ENCODE data around the gene PKM.
A peak's percentile ranks its signal among the peaks of the same experiment; 100 is the strongest.
"Not testable (repeated sequence)": the region's sequence is repeated elsewhere in the genome, so short reads cannot be mapped to it uniquely, and the experiment has no call there.

PKM gene

GRCh38 chr15:72231066-72231832 is at the start of gene PKM:
Gene PKM (minus strand): TSS chr15:72231190. CDS start chr15:72219097, 12,093 bp downstream.
- peak; percentile 92 for DNase-seq (ENCODE audit: low read depth)

GRCh38 chr15:72280751-72281150 is 49.8 kb upstream of the PKM start:
- DNase-seq (ENCODE audit: low read depth): no peak

- DNase-seq (ENCODE audit: low read depth): no peak
These were observed 47.7 kb upstream of the PKM start for GRCh38 chr15:72278737-72279136.

GRCh38 chr15:72276326-72276700 is 45.3 kb upstream of the PKM start:
- no peak for DNase-seq (ENCODE audit: low read depth)

- DNase-seq (ENCODE audit: low read depth): not testable (repeated sequence)
These were observed 44.8 kb upstream of the PKM start for GRCh38 chr15:72275635-72276325.

- DNase-seq (ENCODE audit: low read depth): no peak
These were observed 42.0 kb upstream of the PKM start for GRCh38 chr15:72272997-72273352.

DNA sequence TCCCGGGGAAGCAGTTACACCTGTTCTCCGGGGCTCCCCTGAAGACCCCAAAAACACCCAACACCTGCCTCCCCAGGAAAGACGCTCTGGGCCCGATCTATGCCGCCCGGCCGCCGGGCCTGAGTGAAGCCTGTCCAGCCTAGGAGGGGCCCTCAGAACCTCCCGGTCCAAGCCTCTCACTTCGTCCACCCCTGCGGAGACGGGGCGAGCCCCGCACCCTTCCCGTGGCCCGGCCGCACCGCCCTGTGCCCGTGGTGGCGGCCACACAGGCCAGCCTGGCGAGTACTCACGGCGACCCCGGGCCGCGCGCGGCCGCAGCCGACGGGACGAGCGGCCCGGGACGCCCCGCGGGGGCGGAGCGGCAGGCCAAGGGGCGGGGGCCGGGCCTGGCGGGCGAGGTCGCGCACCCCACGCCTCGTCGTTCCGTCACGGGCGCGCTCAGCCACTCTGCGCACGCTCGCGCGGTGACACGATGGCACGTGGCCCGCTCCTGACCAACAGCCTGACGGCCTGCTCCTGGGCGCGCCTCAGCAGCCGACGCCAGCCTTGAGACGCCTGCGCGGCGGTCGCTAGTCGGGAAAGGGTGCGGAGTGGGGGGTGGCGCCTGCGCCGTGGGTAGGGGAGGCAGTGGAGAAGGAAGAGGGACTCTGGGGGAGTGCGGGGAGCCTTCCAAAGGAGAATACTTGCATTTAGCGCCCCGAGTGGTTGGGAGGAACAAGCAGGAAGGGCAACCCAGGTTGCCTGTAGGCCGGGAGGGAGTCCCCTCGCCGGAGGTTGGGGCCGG is 41.4 kb upstream of the PKM start, which contains the start of gene PARP6:
Gene PARP6, minus strand, starts transcription at position 342 of the 784 bp plus-strand sequence. CDS start 5,077 bp downstream, outside the sequence.
- DNase-seq (ENCODE audit: low read depth): peak; percentile 99

- no peak for DNase-seq (ENCODE audit: low read depth)
These were observed 40.9 kb upstream of the PKM start for GRCh38 chr15:72271895-72272212.

DNA sequence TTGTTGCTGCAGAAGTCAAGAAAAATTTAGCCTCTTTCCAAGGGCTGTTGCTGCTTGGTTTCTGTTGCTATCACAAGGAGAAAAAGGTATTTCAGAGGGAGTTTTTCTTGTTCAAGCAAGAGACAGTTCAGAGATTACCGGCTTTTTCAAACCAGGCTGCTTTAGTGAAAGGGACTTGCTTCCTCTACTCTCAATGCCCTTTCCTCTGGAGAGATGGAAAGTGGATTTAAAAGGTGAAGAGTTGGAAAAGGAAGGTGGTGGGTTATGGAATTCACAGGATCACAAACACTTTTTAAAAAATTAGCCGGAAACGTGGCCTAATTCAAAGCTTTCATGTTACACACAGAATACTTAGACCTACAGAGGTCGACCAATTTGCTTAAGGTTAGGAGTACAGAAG is 40.2 kb upstream of the PKM start:
- DNase-seq (ENCODE audit: low read depth): no peak

GRCh38 chr15:72269739-72270138 is 38.7 kb upstream of the PKM start:
- no peak for DNase-seq (ENCODE audit: low read depth)

DNA sequence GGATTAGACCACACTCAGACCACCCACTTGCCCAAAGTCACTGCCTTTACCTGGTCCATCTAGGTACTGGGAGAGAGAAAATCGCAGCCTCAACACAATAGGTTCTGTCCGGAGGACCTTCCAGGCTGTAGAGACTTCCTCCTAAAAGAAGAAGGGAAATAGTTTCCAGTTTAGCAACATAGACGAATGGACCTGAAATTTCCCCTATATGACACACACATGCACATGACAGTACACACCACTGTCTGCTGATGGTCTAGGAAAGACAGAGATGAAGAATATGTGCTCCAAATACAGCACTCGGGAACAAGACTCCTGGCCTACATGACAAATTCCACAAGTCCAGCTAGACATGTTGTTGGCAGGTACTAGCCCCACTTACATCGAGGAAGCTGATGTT is 34.0 kb upstream of the PKM start:
- no peak for DNase-seq (ENCODE audit: low read depth)

DNA sequence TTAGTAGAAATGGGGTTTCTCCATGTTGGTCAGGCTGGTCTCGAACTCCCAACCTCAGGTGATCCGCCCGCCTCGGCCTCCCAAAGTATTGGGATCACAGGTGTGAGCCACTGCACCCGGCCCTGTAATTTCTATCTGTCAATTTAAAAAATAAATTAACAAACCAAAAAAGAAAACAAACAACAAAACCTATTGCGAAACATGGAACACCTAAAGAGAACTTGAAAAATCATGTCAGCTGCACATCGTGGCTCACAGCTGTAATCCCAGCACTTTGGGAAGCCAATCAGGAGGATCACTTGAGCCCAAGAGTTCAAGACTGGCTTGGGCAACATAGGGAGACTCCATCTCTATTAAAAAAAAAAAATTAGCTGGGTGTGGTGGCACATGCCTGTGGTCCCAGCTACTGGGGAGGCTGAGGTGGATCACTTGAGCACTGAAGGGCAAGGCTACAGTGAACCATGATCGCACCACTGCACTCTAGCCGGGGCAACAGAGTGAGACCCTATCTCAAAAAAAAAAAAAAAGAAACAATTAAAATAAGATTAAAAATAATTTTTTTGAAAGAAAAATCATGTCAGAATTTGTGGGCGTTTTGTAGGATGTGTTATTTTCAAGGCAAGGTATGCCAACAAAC is 21.8 kb upstream of the PKM start:
- DNase-seq (ENCODE audit: low read depth): no peak

DNA sequence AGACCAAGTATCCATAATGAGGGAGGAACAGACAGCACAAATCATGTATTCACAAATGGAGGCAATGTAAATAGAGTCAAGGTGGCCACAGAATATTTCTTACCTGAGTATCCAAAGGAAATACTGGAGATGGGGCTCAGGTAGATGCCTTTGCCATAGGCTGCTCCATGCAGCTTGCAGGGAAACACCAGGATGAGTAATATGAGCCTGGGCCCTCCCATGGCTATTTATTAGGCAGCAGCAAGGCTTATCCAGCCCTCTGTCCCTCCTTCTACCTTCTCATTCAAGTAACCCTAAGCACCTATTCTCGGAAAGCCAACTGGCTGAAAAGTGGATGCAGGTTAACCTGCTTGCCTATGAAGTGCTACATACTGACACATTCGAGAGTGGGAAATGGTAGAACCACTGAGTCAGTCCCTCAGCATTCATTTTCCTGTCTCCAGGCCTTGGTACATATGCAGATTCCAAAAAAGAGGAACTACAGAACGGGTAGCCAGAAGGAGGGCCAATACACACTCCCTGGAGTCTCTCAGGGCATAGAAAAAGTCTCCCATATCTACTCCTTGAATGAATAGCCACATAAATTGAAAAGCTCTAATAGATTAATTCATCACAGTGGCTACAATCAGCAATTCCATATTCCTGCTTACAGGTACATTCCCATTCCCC is 18.3 kb upstream of the PKM start:
- no peak for DNase-seq (ENCODE audit: low read depth)

DNA sequence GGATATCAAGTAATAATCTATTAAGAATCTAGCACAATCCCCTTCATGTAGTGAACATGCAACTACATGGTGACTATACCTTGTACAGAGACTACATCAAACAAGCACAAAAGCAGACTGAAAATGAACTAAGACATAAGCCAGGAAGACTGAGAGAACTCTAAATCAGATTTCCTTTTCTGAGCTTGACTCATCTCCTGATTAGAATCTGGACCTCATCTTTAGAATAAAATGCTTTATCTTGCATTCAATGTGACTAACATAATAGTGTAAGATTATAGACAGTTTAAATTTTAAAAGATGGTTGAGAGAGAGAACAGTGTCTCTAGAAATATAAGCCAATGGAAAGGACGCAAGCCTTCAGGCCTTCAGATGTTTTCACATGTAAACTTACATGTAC is 17.5 kb upstream of the PKM start:
- no peak for DNase-seq (ENCODE audit: low read depth)

- no peak for DNase-seq (ENCODE audit: low read depth)
These were observed 11.9 kb upstream of the PKM start for GRCh38 chr15:72242775-72243370.

DNA sequence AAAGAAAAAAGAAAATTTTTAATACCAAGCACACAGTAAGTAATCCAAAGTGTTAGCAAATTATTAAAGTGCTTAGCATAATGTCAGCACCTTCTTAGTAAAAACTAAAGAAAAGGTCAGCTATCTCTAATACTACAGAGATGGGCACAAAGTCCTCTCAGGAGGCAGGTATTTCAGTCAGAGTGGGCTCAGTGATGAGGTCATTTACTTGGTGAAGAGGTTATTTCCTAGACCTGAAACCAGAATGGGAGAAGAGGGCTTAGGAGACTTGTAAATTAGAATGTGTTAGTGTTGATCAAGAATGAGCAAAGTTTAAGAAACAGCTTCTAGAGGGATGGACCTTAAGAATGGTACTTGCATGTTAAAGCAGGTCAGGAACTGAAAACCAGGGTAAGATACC is 8.7 kb upstream of the PKM start:
- DNase-seq (ENCODE audit: low read depth): no peak

DNA sequence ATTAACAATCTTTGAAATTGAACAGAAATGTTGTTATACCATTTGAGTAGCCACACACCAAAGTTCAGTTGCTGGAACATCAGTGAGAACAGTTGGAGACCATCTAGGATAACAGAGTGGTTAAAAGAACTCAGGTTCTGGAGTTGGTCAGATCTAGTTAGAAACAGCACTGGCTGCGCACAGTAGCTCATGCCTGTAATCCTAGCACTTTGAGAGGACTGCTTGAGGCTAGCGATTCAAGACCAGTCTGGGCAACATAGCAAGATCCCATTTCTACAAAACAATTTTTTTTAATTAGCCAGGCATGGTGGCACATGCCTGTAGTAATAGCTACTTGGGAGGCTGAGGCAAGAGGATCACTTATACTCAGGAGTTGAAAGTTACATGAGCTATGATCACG is 7.6 kb upstream of the PKM start:
- no peak for DNase-seq (ENCODE audit: low read depth)

- no peak for DNase-seq (ENCODE audit: low read depth)
These were observed 6.8 kb upstream of the PKM start for GRCh38 chr15:72237853-72238224.

DNA sequence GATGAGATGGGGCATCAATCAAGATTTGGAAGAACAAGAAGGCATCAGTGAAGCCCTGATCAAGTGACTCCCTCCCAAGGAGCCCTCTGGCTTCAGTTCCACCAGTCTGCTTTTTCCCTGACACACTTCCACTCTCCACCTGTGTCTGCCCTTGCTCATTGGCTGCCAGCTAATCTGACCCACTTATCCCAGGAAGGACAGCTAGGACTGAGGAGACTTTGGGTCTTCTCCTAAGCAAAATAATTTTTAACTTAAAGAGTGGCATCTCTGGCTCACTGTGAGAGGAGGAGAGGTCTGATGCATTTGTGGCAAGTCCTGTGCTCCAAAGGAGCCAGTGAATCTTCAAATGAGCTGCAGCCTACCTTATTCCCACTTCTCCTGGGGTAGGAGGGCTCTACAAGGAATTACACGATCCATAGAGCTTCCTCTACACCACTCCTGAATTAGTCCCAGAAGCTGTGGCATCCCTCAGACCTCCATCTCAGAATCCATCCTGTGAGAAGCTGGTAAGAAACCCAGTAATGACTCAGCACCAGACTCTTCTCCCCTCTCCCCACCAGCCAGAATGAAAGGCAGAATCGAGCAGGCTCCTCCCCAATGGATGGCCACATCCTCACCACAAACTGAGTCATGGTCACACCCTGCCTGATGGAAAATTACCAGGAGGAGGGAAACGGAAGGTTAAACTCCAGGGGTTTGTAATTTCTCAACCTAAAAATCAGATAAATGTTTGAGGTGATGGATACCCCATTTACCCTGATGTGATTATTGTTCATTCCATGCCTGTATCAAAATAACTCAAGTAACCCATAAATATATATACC is 6.3 kb upstream of the PKM start:
- DNase-seq (ENCODE audit: low read depth): peak; percentile 50

- DNase-seq (ENCODE audit: low read depth): no peak
These were observed 5.5 kb upstream of the PKM start for GRCh38 chr15:72236381-72237003.

Measured in stimulated activated CD8-positive, alpha-beta memory T cell treated with anti-CD3 and anti-CD28 coated beads, Interleukin-12 subunit alpha, Interleukin-12 subunit beta, amount 100 ng/mL, for 4 hours (primary cell).